ENCODE measurements around the gene DPP6.

Gene DPP6

GRCh38 chr7:154598396-154598795 lies 546.2 kb downstream of the DPP6 start:
- in situ Hi-C loops (cut with HindIII; ENCODE audit: low pct_ligation_motif_present, low sequenced_read_pairs) = no loop called here
- no peaks in the 10 kb centered on the region for H3K36me3 ChIP-seq (replicated peaks)
- H3K27ac ChIP-seq = no peak overlapping the region
- H3K27me3 ChIP-seq (replicated peaks) = no peaks in the 10 kb centered on the region
- no peak for TF ChIP-seq CTCF (IDR thresholded peaks at IDR 0.05; ENCODE audit: low read depth, low read length, missing control alignments)
- no peak for DNase-seq
- H3K4me3 ChIP-seq (ENCODE audit: low read depth, low read length) = no peak overlapping the region

- DNase-seq = no peak
- H3K27me3 ChIP-seq (replicated peaks) = no peaks in the 10 kb centered on the region
- H3K36me3 ChIP-seq (replicated peaks) = no peaks in the 10 kb centered on the region
- TF ChIP-seq CTCF (IDR thresholded peaks at IDR 0.05; ENCODE audit: low read depth, low read length, missing control alignments) = no peak
- H3K27ac ChIP-seq = no peak overlapping the region
- in situ Hi-C loops (cut with HindIII; ENCODE audit: low pct_ligation_motif_present, low sequenced_read_pairs) = no loop called here
- H3K4me3 ChIP-seq (ENCODE audit: low read depth, low read length) = no peak overlapping the region
Observed at GRCh38 chr7:154598864-154599263, 546.7 kb downstream of the DPP6 start.

GRCh38 chr7:154610903-154611302 lies 558.7 kb downstream of the DPP6 start:
- Histone ChIP-seq H3K27ac (no peak overlapping the region), H3K4me3 (ENCODE audit: low read depth, low read length) (no peak overlapping the region), H3K36me3 (replicated peaks) (no peaks in the 10 kb centered on the region), H3K27me3 (replicated peaks) (no peaks in the 10 kb centered on the region)
- no peak for TF ChIP-seq CTCF (IDR thresholded peaks at IDR 0.05; ENCODE audit: low read depth, low read length, missing control alignments)
- no peak for DNase-seq
- in situ Hi-C loops (cut with HindIII; ENCODE audit: low pct_ligation_motif_present, low sequenced_read_pairs) = no loop called here

GRCh38 chr7:154613811-154614210 lies 561.6 kb downstream of the DPP6 start:
- no peak for TF ChIP-seq CTCF (IDR thresholded peaks at IDR 0.05; ENCODE audit: low read depth, low read length, missing control alignments)
- in situ Hi-C loops (cut with HindIII; ENCODE audit: low pct_ligation_motif_present, low sequenced_read_pairs) = no loop called here
- Histone ChIP-seq H3K4me3 (ENCODE audit: low read depth, low read length) (no peak overlapping the region), H3K27ac (no peak overlapping the region), H3K27me3 (replicated peaks) (no peaks in the 10 kb centered on the region), H3K36me3 (replicated peaks) (no peaks in the 10 kb centered on the region)
- DNase-seq = no peak

GRCh38 chr7:154620141-154620755 lies 568.0 kb downstream of the DPP6 start:
- TF ChIP-seq CTCF (IDR thresholded peaks at IDR 0.05; ENCODE audit: low read depth, low read length, missing control alignments) = no peak
- Histone ChIP-seq H3K36me3 (replicated peaks) (no peaks in the 10 kb centered on the region), H3K4me3 (ENCODE audit: low read depth, low read length) (no peak overlapping the region), H3K27me3 (replicated peaks) (no peaks in the 10 kb centered on the region), H3K27ac (no peak overlapping the region)
- in situ Hi-C loops (cut with HindIII; ENCODE audit: low pct_ligation_motif_present, low sequenced_read_pairs) = no loop called here
- no peak for DNase-seq

- no peak for TF ChIP-seq CTCF (IDR thresholded peaks at IDR 0.05; ENCODE audit: low read depth, low read length, missing control alignments)
- H3K36me3 ChIP-seq (replicated peaks) = no peaks in the 10 kb centered on the region
- in situ Hi-C loops (cut with HindIII; ENCODE audit: low pct_ligation_motif_present, low sequenced_read_pairs) = no loop called here
- H3K27ac ChIP-seq = no peak overlapping the region
- H3K4me3 ChIP-seq (ENCODE audit: low read depth, low read length) = no peak overlapping the region
- no peak for DNase-seq
- no peaks in the 10 kb centered on the region for H3K27me3 ChIP-seq (replicated peaks)
Observed at GRCh38 chr7:154623399-154623798, 571.2 kb downstream of the DPP6 start.

All from brain microvascular endothelial cell (primary cell).